ENCODE data around the gene DLL4.
"Not testable (repeated sequence)": the region's sequence is repeated elsewhere in the genome, so short reads cannot be mapped to it uniquely, and the experiment has no call there.

Gene DLL4

DNA sequence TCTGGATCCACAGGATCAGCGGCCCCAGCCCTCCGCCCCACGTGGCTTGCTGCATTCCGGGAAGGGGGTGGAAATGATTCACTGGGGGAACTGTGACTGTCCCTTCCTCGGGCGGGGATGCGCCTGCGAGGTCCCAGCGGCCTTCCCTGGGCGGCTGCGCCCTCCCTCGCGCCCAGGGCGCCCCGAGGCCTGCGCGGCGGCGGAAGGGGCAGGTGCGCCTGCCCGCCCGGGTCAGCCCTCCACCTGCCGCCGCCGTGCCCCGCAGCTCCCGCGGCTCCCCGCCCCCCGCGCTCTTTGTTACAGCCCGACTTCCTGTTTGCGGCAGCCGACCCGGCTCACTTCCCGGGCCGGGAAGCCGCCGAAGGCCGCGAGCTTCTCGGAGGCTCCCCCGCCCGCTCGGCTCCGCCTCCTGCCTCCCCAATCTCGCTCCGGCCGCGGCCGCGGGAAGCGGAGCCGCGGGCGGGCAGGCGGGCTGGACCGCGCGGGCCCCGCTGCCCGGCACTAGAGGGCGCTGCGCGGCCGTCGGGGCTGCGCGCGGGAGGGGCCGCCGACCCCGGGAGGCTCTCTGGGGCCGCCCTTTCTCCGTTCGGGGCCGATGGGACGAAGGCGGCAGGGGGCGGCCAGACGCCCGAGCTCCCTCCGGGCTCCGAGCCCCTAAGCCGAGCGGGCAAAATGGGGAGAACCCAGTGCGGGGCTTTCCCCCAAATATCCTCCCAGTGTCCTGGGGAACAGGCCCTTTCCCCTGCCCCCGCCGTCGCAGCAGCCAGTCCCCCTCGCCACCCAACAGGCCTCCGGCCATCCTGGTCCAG, 12.6 kb downstream of the DLL4 start:
- no peak for DNase-seq (ENCODE audit: low read depth, low spot score)

DNA sequence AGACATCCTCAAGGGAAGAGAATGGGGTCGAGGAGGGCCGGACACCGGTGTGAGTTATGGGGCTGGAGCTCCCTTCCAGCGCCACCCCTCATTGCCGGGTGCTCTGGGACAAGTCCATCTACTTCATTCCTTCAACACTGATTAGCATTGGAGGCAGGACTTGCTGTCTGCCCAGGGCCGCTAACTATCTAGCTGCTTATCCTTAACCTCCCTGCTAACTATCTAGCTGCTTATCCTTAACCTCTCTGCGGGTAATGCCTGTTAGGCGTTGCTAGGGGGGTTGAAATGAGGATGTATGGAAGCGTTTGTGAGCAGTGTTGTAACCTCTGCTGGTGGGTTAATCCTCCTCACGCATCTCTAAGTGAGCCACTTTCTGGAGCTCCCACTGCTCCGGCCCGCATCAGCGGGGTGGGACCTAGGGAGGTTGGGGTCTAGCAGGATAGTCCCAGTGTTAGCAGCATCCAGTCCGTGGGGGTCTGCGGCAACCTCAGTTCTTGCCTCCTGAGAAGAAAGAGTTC, 13.3 kb downstream of the DLL4 start:
- DNase-seq (ENCODE audit: low read depth, low spot score) = no peak

DNA sequence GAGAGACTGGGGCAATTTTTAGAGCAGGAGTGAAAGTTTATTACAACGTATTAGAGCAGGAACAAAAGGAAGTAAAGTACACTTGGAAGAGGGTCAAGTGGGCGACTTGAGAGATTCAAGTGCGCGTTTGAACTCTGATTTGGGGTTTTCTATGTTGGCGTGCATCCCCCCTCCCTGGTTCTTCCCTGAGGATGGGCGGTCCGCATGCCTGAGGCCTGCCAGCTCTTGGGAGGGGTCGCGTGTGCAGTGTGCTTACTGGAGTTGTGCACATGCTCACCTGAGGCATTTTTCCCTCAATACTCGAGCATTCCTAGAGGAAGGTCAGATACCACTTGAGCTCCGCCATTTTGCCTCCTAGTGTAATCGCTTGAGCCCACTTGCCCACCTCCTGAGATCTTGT, 13.7 kb downstream of the DLL4 start:
- no peak for DNase-seq (ENCODE audit: low read depth, low spot score)

DNA sequence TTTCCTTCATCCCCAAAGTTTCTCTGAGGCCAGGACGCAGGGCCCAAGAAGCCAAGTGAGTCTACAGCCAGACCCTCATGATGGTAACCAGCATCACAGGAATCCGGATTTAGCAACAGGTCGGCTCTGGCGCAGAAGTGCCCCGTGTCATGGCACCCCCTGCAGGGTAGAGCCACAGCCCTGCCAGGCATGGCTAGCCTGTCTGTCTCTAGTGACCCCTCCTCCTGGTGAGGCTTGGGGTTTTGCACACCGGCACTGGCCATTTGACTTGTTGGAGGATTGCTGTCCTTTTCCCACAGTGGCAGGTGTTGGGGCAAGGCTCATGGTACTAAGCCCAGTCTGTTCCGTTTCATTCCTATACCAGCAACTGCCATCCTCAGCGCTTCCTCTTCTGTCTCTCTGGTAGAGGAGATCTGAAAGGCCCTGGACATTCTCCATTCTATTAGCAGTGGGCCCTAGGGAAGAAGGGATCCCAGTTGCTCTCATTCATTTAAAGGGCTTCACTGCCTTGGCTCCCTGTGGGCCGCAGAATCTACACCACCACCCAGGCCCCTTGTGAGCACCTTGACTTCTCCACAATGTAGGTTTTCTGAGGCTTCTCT, 14.7 kb downstream of the DLL4 start:
- no peak for DNase-seq (ENCODE audit: low read depth, low spot score)

DNA sequence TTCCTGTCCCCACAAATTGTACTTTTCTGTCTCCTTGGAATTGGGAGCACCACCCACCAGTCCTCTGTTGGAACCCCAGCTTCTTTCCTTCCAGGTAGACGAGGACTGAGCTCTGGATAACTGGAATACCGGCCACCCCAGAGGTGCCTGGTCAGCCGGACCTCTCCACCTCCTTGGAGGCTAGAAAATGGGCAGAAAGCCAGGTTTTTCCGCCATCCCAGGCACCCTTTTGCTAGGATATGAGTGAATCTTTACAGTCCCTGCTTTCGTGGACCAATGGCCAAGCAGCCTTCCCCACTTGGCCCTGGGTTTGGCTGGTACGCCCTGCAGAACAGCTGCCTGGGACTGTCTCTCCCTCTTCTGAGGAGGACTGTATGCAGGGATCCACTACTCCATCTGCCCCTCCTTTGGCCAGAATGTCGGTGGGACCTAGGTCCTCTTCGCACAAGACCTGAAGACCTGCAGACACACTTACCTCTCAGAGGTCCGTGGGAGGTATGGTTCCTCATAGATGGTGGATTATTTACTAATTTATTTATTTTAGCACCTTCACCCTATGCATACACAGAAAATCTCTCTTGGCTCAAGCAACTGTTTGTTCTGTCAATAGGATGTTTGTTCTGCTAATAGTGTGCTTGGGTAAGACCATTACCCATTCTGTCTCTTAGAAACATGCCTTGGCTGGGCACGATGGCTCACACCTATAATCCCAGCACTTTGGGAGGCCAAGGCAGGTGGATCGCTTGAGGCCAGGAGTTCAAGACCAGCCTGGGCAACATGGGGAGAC, 15.6 kb downstream of the DLL4 start:
- DNase-seq (ENCODE audit: low read depth, low spot score) = no peak

DNA sequence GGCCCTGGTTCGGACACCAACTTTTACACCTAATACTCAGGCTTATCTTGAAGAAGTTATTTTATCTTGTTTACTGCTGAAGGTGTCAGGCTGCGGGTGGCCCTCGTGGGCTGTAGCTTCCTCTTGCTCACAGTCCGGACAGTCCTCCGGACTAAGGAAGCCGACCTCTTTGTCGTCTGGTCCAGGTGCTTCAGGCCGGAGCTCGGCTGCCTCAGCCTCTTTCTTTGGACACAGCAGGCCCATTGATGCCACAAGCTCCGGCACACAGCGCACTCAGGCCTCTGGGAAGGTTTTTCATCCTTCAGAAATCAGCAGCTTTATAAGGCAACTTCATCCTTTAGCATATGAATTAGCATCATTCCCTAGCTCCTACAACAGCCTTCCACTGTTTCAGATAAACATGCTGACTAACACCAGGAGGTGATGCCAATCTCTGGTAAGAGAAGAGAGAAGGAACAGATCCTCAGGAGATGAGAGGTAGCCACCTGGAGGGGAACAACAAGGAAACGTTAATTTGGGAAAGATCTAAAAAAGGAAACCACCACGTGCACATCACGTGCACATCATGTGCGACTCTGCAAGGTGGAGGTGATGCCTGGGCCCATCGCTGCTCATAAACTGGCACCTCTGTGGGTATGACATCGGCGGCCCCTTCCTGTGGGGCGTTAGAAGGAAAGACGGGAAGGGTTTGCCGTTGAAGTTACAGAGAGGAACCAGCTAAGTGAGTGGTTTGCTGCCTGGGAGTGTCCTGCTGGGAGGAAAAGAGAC, 19.8 kb downstream of the DLL4 start:
- no peak for DNase-seq (ENCODE audit: low read depth, low spot score)

DNA sequence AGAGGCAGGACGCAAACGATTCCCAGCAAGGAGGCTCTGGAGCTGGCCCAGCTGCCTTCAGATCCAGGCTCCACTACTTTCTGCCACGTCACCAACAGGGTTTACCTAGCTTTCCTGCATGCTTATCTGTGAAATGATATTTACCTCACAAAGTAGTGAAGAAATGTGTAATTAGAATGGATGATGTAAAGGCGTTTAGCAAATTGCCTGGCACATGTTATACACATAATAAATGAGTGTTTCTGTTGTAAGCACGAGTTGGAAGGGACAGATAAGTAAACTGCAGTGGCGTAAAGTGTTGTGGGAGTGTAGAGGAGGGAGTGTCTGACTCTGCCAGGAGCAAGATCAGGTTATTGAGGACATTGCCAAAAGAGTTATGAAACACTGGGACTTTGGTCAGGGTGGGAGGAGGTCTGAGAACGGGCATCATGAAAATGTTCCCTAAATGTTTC, 20.6 kb downstream of the DLL4 start:
- DNase-seq (ENCODE audit: low read depth, low spot score) = no peak

DNA sequence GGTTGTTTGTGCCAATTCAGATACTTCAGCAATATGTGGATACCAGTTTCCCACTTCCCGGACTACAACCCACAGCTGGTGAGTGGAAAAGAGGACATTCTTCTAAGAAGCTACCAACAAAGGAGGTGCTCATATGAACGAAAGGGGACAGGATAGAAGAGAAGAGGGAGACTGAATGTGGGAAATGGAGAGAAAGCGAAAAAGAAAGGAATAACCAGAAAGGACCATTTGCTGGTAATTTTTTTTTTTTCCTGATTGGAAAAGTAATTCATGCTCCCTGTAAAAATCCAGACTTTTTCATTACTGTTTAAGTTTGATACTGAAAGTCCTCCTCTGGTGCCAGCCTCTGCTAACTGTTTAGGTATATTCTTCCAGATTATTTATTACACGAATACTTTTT, 22.6 kb downstream of the DLL4 start:
- DNase-seq (ENCODE audit: low read depth, low spot score) = no peak

DNA sequence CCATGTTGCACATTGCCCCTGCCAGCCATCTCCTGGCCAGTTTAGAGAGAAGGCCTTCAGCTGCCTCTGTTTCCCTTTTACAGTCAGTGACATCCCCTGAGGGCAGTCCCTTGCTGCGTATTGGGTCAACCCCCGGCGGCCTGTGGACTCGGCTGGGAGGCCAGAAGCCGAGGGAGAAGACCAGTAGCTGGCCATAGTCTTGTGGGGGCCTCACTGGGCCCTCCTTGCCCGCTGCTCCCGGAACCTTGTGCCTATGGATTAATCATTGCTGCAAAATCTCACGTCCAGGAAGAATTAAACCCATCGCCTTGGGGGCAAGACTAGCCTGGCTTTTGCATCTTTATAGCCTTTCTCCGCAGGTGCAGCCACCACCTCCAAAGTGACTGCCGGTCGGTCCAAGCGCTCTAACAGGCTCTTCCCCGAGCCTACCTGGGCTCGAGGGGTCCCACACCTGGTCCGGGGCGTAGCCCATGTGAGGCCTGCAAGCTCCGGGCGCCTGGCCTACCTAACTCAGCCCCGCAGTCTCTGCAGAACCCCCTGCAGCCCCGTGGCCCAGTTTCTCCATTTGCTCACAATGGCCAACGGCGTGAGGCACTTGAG, 23.3 kb downstream of the DLL4 start:
- DNase-seq (ENCODE audit: low read depth, low spot score) = no peak

DNA sequence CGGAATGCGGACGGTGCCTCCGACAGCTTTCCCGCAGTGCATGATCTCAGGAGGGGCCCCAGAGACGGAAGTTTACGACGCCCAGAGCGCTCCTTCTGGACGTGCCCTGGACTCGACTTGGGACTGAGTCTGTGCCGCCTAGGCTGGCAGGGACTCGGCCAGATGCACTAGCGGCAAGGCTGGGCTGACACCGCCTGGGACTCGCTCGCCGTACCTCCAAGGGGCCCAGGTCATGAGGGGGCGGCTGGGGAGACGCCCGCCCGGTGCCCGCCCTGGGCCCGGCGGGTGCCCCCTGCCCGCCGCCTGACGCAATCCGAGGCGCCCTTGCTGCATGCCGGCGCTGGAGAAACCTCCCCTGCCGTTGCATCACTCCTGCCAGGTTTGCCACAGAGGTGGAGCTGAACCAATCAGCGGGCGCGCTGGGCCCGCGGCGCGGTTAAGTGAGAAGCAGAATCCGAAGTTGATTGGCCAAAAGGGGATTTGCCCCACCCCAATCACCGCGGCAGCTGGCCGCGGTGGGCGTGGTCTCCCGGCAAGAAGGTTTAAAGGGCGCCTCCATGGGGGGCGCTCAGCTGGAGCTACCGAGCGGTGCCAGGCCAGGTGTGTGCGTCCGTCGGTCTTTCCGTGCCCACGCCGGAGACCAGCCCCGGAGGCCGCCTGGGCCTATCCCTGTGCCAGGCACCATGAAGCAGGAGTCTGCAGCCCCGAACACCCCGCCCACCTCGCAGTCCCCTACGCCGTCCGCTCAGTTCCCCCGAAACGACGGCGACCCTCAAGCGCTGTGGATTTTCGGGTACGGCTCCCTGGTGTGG, 24.0 kb downstream of the DLL4 start, which contains the start of gene CHAC1:
TSS of gene CHAC1 (plus strand) at position 571 of the 812 bp plus-strand sequence. CDS start at position 684, 113 bp downstream.
- DNase-seq (ENCODE audit: low read depth, low spot score) = peak; percentile 92

DNA sequence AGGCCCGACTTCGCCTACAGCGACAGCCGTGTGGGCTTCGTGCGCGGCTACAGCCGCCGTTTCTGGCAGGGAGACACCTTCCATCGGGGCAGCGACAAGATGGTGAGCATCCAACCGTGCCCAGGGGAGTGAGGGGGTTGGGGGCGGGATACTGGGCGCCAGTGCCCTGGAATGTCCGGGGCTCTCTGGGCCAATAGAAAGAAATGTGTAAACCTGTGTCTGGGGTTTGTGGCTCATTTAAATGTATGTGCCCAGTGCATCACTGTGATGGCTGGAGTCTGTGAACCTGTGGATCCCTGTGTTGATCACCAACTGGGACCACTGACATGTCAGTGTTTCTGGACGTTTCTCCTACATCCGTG, 24.6 kb downstream of the DLL4 start:
- no peak for DNase-seq (ENCODE audit: low read depth, low spot score)

DNA sequence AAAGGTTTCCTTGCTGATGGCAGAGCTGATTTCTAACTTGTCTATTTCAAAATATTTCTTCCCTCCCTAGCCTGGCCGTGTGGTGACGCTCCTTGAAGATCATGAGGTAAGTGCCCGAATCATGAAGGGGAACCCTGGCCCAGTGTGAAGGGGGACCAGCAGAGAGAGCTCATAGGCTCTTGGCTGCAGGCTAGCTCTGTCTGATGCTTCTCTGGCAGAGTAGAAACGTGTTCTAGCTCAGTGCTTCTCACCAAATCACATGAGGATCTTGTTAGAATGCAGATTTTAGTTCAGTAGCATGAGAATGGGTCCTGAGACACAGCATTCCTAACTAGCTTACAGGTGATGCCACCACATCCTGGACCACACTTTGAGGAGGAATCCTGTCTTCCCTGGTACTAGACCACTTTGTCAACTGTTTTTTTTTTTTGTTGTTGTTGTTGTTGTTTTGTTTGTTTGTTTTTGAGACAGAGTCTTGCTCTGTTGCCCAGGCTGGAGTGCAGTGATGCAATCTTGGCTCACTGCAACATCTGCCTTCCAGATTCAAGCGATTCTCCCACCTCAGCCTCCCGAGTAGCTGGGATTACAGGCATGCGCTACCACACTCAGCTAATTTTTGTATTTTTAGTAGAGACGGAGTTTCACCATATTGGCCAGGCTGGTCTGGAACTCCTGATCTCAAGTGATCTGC, 25.2 kb downstream of the DLL4 start:
- not testable (repeated sequence) for DNase-seq (ENCODE audit: low read depth, low spot score)

DNA sequence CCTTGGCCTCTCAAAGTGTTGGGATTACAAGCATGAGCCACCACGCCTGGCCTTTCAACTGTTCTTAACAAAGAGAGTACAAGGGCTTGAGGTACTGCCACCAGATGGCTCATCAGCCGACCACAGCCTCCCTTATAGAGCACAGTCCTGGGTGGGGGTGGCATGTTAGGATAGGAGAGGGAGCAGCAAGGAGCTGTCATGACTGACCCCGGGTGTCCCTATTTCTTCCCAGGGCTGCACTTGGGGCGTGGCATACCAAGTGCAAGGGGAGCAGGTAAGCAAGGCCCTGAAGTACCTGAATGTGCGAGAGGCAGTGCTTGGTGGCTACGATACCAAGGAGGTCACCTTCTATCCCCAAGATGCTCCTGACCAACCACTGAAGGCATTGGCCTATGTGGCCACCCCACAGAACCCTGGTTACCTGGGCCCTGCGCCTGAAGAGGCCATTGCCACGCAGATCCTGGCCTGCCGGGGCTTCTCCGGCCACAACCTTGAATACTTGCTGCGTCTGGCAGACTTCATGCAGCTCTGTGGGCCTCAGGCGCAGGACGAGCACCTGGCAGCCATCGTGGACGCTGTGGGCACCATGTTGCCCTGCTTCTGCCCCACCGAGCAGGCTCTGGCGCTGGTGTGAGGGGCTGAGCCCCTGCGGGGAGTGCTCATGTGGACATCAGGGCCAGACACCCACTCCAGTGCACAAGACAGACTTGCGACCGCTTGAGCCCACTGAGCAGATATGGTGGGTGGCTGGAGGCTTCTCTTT, 26.2 kb downstream of the DLL4 start:
- no peak for DNase-seq (ENCODE audit: low read depth, low spot score)

DNA sequence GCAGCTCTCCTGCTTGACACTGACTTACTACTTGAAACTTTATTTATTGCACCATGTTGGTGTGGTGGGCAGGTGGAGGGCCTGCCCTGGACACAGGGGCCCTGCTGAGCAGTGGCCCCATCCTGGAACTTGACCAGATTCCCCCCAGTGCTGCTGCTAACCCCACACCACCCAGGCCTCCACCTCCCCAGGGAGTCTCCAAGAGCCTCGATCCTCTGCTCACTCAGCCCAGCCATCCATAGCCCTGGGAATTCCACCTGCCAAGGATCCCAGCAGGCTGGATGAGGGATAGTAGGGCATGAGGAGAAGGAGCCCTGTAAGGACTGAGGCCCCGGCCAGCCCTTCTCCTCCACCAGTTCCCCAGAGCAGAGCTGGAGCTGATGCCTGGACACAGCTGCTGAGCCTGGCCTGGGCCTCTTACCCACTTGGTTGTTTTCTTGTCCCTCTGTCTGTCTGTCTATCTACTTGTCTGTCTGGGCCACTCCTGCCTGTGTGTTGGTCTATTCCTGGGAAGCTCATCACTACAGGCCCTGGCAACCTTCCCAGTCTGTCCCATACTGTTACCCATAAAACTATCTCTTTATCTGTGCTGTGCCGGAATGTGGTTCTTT, 26.9 kb downstream of the DLL4 start:
- DNase-seq (ENCODE audit: low read depth, low spot score) = no peak

DNA sequence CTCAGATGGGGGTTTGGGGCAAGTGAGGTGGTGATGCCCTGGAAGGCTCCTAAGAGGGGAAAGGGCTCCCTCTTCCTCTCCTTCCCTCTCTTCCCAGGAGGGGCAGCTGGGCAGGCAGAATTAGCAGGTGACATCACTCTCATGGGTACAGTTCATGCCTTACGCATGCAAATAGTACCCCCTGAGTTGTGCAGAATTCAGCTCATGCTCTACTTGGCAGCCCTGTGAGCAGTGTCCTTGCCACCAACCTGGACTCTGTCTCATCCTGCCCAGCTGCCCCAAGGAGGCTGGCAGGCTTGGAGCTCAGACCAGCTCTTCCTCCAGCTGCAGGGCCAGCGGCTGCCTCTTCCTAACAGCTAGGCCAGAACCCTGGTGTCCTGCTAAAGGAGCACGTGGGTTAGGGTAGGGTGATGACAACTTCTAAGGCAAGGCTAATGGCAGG, 27.4 kb downstream of the DLL4 start:
- DNase-seq (ENCODE audit: low read depth, low spot score) = no peak

DNA sequence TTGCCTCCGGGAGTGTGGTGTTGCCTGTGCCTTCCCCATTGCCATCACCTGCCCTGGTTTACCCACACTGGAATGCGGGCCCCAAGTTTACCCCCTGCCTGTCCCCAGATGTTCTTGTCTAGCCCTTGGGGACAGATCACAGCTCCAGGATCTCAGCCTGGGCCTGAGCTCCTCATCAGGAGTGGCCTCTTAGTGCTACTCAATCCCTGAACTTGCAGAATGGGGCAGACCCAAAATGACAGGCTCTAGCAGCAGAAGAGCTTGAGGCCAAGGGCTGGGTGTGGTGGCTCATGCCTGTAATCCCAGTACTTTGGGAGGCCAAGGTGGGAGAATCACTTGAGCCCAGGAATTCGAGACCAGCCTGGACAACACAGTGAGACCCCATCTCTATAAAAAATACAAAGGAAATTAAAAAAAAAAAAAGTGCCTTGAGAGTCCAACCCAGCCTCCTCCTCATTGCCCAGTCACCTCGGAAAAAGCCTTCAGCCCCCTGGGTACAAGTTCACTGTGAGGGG, 28.0 kb downstream of the DLL4 start:
- no peak for DNase-seq (ENCODE audit: low read depth, low spot score)

DNA sequence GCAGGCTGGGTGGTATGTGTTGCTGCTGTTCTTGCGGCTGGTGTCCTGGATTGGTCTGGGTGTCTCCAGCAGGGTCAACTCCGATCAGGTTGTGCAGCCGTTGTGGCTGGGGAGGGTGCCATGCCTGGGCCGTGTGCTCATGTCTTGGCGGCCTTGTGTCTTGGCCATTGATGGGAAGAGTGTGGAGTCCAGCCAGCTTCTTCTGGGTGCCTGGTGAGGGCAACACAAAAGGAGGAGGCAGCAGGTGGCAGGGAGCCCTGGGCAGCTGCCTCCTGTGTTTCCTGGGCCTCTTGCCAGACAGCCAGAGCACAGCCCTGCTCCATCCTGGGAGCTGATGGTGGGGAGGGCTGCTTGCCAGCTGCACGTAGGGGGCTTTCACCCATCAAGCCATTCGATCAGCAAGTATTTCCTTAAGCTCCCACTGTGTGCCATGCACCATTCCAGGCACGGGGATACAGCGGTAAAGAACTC, 28.5 kb downstream of the DLL4 start:
- DNase-seq (ENCODE audit: low read depth, low spot score) = no peak

DNA sequence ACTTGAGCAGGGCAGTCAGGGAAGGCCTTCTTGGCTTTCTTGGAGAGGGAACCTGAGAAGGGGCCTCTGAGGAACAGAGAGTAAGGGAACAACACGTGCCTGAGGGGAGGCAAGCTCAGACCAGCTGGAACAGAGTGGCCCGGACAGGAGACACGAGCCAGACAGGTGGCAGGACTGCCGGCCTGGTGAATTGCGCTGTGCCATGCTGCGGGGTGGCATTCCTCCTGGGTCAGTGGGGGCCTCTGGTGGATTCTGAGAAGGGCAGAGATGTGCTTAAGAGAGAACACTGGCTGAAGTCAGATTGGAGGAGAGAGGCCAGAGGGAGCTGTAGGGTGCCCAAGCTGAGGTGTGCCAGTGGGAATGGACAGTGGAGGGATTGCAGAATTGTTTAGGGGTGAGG, 29.0 kb downstream of the DLL4 start:
- no peak for DNase-seq (ENCODE audit: low read depth, low spot score)
